ENCODE results near the gene UNC5C. TPM values are rescaled to one million over a fixed set of nuclear protein-coding genes. Genes with fewer than 3 reads are reported as not detected.

UNC5C gene
- total RNA-seq, 2 donors from 2014 or later, result 0.52 to 2.0 TPM

GRCh38 chr4:95506264-95506663 lies 42.5 kb downstream of the UNC5C start:
- intact Hi-C loops (cut with DNase I), result no loop called here
- ATAC-seq, result no peak
- WGBS, 2 donors, result 66 to 67% methylated on average over 4 of the region's 4 CpGs

GRCh38 chr4:95505799-95506198 lies 43.0 kb downstream of the UNC5C start:
- Histone ChIP-seq H3K27me3 (no peaks in the 10 kb centered on the region), H3K27ac (no peak overlapping the region), H3K4me1 (no peaks in the 10 kb centered on the region), H3K4me3 (no peak overlapping the region), H3K9me3 (no peaks in the 10 kb centered on the region), H3K36me3 (replicated peaks in 1 of 2; ENCODE audit: insufficient read depth in 1 of 2, low read depth in 2 of 2) (no peaks in the 10 kb centered on the region)
- TF ChIP-seq POLR2A (IDR thresholded peaks at IDR 0.05) (no peak), CTCF (IDR thresholded peaks at IDR 0.05) (no peak)
- ATAC-seq (no peak), DNase-seq (no peak)
- intact Hi-C loops (cut with DNase I), result no loop called here

More at GRCh38 chr4:95506264-95506663, 42.5 kb downstream of the UNC5C start:
- Histone ChIP-seq H3K4me3 (no peak overlapping the region), H3K9me3 (no peaks in the 10 kb centered on the region), H3K4me1 (no peaks in the 10 kb centered on the region), H3K36me3 (replicated peaks in 1 of 2; ENCODE audit: insufficient read depth in 1 of 2, low read depth in 2 of 2) (no peaks in the 10 kb centered on the region), H3K27me3 (no peaks in the 10 kb centered on the region), H3K27ac (no peak overlapping the region)
- DNase-seq, result no peak
- TF ChIP-seq CTCF (IDR thresholded peaks at IDR 0.05) (no peak), POLR2A (IDR thresholded peaks at IDR 0.05) (no peak)

- no peak overlapping the region for H3K27ac ChIP-seq
- no peaks in the 10 kb centered on the region for H3K36me3 ChIP-seq (replicated peaks in 1 of 2; ENCODE audit: insufficient read depth in 1 of 2, low read depth in 2 of 2)
- no peak overlapping the region for H3K4me3 ChIP-seq
- 16 to 17% methylated on average over 2 of the region's 2 CpGs for WGBS, 2 donors
- no peaks in the 10 kb centered on the region for H3K27me3 ChIP-seq
- ATAC-seq (no peak), DNase-seq (no peak)
- no peaks in the 10 kb centered on the region for H3K9me3 ChIP-seq
- intact Hi-C loops (cut with DNase I), result no loop called here
- TF ChIP-seq POLR2A (IDR thresholded peaks at IDR 0.05) (no peak), CTCF (IDR thresholded peaks at IDR 0.05) (no peak)
- H3K4me1 ChIP-seq, result no peaks in the 10 kb centered on the region
These were observed 43.6 kb downstream of the UNC5C start for GRCh38 chr4:95505151-95505550.

GRCh38 chr4:95504501-95504900 lies 44.3 kb downstream of the UNC5C start:
- Histone ChIP-seq H3K4me1 (no peaks in the 10 kb centered on the region), H3K4me3 (no peak overlapping the region), H3K9me3 (no peaks in the 10 kb centered on the region), H3K36me3 (replicated peaks in 1 of 2; ENCODE audit: insufficient read depth in 1 of 2, low read depth in 2 of 2) (no peaks in the 10 kb centered on the region), H3K27me3 (no peaks in the 10 kb centered on the region), H3K27ac (no peak overlapping the region)
- 58 to 65% methylated on average over 3 of the region's 3 CpGs for WGBS, 2 donors
- TF ChIP-seq POLR2A (IDR thresholded peaks at IDR 0.05) (no peak), CTCF (IDR thresholded peaks at IDR 0.05) (no peak)
- DNase-seq (no peak), ATAC-seq (no peak)
- intact Hi-C loops (cut with DNase I), result no loop called here

GRCh38 chr4:95500361-95500760 lies 48.4 kb downstream of the UNC5C start:
- no peaks in the 10 kb centered on the region for H3K36me3 ChIP-seq (replicated peaks in 1 of 2; ENCODE audit: insufficient read depth in 1 of 2, low read depth in 2 of 2)
- no peak for ATAC-seq
- no peak for TF ChIP-seq CTCF (IDR thresholded peaks at IDR 0.05)
- no peak for TF ChIP-seq POLR2A (IDR thresholded peaks at IDR 0.05)
- H3K4me3 ChIP-seq, result no peak overlapping the region
- H3K4me1 ChIP-seq, result no peaks in the 10 kb centered on the region
- no peaks in the 10 kb centered on the region for H3K27me3 ChIP-seq
- intact Hi-C loops (cut with DNase I), result no loop called here
- no peak for DNase-seq
- H3K27ac ChIP-seq, result no peak overlapping the region
- 51 to 56% methylated on average over 1 of the region's 1 CpG for WGBS, 2 donors
- H3K9me3 ChIP-seq, result no peaks in the 10 kb centered on the region
